DND-41 (cell line): ENCODE measurements around the gene UHRF1.

Experiments used
- CTCF ChIP-seq: IDR thresholded peaks from 2 replicates; pipeline ENCODE4 v1.5.1; 2012; ENCODE audit warnings: borderline replicate concordance, low read length, moderate library complexity, mild to moderate bottlenecking; ENCODE audit not compliant: poor library complexity, severe bottlenecking; ENCODE audit errors: extremely low read depth
- EZH2 ChIP-seq: IDR thresholded peaks from 3 replicates; pipeline ENCODE4 v1.6.1; 2012; ENCODE audit warnings: borderline replicate concordance, low read depth, mild to moderate bottlenecking, moderate library complexity, low read length, inconsistent platforms; ENCODE audit not compliant: severe bottlenecking

- TF ChIP-seq EZH2 = no peak
- TF ChIP-seq CTCF = no peak
Observed at GRCh38 chr19:4993683-4994082, 84.4 kb downstream of the UHRF1 start.
